HG02970 (cell line): ENCODE results near the gene EXOC3L1.

Source experiments
- ATAC-seq: cut with Tn5 transposase; IDR thresholded peaks from one replicate; pipeline ENCODE4 v1.9.1; 2021; ENCODE audit warnings: mild to moderate bottlenecking, moderate library complexity, moderate number of reproducible peaks; ENCODE audit not compliant: unreplicated experiment, low FRiP score

EXOC3L1 gene

GRCh38 chr16:67166110-67166547 is 23.8 kb downstream of the EXOC3L1 start:
- no peak for ATAC-seq

- no peak for ATAC-seq
Observed at GRCh38 chr16:67165121-67166078, 24.5 kb downstream of the EXOC3L1 start.

DNA sequence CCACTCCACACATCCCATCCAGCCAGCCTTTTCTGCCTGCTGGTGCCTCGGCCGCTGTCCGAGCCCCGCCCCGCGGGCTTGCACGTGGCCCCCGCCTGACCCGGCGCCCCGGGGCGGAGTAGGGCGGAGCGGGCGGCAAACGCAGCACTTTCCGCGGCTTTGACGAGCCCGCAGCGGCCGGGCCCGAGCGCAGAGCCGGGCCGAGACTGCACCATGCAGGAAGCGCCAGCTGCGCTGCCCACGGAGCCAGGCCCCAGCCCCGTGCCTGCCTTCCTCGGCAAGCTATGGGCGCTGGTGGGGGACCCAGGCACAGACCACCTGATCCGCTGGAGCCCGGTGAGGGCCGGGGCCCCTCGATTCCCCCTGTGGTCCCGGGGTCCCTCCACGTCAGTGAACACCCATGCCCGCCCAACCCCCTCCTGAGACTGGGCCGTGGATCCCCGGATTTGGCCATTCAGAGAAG is 25.3 kb downstream of the EXOC3L1 start, which contains the start of gene HSF4:
HSF4 (plus strand) TSS at position 147 of the 463 bp plus-strand sequence; CDS start at position 214, 67 bp downstream.
- no peak for ATAC-seq

GRCh38 chr16:67163999-67164558 is 25.9 kb downstream of the EXOC3L1 start:
- ATAC-seq = no peak

GRCh38 chr16:67163164-67163998 is 26.6 kb downstream of the EXOC3L1 start:
- ATAC-seq = no peak

DNA sequence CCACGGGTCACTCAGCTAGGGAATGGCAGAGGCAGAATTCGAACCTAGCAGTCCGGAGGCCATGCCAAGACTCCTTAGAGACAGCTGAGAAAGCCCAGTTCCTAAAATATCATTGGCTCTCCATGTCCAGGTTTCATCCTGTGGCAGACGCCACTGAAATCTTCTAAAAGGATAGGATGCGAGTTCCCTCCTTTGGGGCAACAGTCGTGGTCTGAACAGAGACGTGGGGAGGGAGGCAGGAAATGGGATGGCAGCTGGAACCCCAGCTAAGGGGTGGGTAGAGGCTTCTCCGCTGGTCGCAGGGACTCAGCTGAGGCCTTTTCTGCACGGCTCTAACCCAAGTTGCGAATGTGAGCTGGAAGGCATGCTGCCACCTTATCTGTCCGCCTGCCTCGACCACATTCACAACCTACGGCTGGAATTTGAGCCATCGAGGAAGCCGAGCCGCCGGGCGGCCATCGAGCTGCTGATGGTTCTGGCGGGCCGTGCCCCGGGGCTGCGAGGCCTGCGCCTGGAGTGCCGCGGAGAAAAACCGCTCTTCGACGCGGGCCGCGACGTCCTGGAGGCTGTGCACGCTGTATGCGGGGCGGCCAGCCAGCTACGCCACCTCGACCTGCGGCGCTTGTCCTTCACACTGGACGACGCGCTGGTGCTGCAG is 27.3 kb downstream of the EXOC3L1 start:
- no peak for ATAC-seq

DNA sequence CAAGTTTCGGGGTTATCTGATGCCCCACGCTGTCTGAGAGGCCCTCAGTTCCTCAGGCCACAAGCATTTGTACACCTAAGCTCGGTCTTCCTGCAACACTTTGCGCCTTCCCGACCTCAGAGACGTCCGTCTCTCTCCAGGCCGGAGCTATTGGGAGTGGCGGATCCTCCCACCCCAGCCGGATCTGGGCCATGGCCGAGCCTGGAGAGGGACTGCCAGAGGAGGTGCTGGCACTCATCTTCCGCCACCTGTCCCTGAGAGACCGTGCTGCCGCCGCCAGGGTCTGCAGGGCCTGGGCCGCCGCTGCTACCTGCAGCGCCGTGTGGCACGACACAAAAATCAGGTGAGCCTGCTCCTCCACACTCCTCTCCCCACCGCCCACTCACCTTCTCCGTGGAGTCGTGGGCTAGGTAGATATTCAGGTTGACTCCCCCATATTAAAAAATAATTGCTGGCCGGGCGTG is 28.3 kb downstream of the EXOC3L1 start:
- ATAC-seq = no peak

GRCh38 chr16:67158637-67159600 is 31.0 kb downstream of the EXOC3L1 start:
- ATAC-seq = peak; percentile 42

- no peak for ATAC-seq
Observed at GRCh38 chr16:67157892-67158635, 31.9 kb downstream of the EXOC3L1 start.

DNA sequence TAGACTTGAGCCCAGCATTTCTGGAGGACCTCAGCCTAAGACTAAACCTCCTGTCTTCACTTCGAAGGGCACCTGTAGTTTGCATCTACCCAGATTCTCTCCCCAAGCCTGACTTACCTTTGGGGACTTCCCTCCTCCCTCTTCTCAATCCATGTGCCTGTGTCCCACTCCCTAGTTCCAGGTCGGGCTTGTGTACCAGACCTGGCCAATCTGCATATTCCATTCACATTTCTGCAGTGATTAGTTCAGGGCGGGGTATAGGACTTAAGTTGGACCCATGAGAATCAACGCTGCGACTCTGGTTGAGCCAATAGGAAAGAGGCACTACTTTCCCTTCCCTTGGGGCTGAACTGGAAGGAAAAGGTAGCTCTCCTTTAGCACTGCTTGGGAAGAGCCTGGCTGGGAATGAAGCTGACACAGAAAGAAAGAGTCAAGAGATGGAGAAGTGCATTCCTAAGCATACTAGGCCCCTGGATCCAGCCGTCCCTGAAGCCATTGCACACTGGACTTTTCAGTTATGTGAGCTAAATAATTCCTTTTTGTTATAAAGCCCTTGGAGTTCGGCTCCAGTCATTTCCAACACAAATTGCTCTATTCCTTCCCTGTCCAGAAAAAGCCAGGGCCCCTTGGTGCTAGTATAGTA is 32.7 kb downstream of the EXOC3L1 start:
- ATAC-seq = no peak

DNA sequence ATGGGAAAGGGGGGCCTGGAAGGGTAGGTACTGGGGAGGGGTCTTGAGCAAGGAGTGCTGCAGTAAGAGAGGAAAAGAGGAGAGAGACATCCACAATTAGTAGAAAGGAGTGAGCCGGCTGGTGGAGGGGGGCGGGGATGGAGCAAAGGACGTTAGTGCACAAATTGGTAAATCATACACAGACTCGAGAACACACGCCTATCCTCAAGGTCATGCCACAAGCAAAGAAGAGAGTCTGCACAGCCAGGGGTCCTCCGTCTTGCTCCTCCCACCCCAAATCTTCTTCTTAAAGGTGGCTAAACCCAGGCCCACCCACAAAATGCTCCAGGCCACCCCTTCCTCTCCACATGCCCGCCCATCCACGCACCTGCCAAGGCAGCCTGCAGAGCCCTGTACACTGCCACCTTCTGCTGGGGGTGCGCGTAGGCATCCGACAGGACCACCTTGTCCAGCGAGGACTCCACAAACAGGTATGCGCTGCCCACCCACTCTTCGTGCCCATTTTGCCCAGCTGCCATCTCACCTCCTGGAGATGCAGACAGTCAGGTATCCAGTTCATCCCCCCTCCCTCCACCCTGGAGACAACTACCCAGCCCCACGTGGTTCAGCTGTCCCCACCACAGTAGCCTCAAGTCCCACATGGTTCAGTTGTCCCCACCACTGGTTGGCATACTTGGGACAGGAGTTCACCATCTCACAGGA is 33.6 kb downstream of the EXOC3L1 start:
- ATAC-seq = no peak

GRCh38 chr16:67155295-67156142 is 34.4 kb downstream of the EXOC3L1 start:
- no peak for ATAC-seq

- ATAC-seq = no peak
Observed at GRCh38 chr16:67154578-67155294, 35.2 kb downstream of the EXOC3L1 start.

- ATAC-seq = no peak
Observed at GRCh38 chr16:67151431-67152097, 38.4 kb downstream of the EXOC3L1 start.

DNA sequence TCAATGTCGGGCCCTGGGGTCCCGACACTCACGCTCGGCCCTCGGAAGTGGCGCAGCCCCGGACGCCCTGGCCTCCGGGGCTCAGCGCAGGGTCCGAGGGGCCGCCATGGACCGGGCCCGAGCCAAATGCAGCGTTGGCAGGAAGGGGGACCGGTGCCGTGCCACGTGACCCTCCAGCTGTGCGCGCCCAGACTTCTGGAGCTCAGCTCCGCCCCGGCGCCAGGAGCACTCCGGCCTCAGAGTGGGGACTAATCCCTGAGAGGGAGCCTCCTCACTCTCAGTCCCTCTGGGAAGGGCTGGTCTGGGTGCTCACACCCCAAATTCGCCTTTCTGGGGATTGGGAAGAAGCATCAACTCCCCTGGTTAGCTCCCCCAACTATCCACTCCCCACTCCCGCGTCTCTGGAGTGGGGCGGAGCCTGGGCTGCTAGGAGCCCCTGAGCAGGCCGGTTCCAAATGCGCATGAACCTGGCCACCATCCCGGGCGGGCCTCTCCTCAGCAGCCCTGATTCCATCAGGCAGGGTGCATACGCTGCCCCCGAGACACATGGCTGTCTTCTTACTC is 39.0 kb downstream of the EXOC3L1 start, which contains the start of gene B3GNT9:
B3GNT9 (minus strand) TSS at position 166 of the 564 bp plus-strand sequence. CDS start 513 bp downstream, outside the sequence.
- no peak for ATAC-seq
